ENCODE results near the gene MYLK.

- no peak for TF ChIP-seq CTCF (IDR thresholded peaks at IDR 0.05)
- TF ChIP-seq POLR2A (IDR thresholded peaks at IDR 0.05), result no peak
Measured at GRCh38 chr3:123783050-123783689, 101.0 kb downstream of the MYLK start.

Data from lower leg skin (tissue), 3 donors.